ENCODE results near the gene SDR39U1.
"Not testable (repeated sequence)": the region's sequence is repeated elsewhere in the genome, so short reads cannot be mapped to it uniquely, and the experiment has no call there.

DNA sequence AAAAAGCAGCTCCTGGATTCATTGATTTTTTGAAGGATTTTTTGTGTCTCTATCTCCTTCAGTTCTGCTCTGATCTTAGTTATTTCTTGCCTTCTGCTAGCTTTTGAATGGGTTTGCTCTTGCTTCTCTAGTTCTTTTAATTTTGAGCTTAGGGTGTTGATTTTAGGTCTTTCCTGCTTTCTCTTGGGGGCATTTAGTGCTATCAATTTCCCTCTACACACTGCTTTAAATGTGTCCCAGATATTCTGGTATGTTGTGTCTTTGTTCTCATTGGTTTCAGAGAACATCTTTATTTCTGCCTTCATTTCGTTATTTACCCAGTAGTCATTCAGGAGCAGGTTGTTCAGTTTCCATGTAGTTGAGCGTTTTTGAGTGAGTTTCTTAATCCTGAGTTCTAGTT lies 8.3 kb upstream of the SDR39U1 start:
- not testable (repeated sequence) for TF ChIP-seq CTCF (IDR thresholded peaks at IDR 0.05; ENCODE audit: low read depth, low read length, poor library complexity, severe bottlenecking); EZH2phosphoT487 (IDR thresholded peaks at IDR 0.05; ENCODE audit: borderline replicate concordance, low read length)
